ENCODE results near the gene ADGRG6. TPM values are rescaled to one million over a fixed set of nuclear protein-coding genes. Genes with fewer than 3 reads are reported as not detected.

The ADGRG6 gene
- total and polyA plus RNA-seq, 4 donors, result 18.7 to 110 (median 45.7) TPM

GRCh38 chr6:142329486-142330113 is 27.8 kb downstream of the ADGRG6 start:
- DNase-seq (ENCODE audit: low spot score), result no peak
- Histone ChIP-seq H3K27me3 (ENCODE audit: control insufficient read depth in 4 of 4, insufficient read depth in 4 of 4, low read length in 3 of 4) (no peaks in the 10 kb centered on the region), H3K9ac (ENCODE audit: low read depth in 1 of 2, low read length in 2 of 2) (no peak overlapping the region), H3K36me3 (ENCODE audit: control insufficient read depth in 4 of 4, insufficient read depth in 3 of 4, low read depth in 1 of 4, low read length in 3 of 4) (no peaks in the 10 kb centered on the region), H3K27ac (ENCODE audit: low read depth in 1 of 2, low read length in 2 of 2) (no peak overlapping the region), H3K4me1 (ENCODE audit: control insufficient read depth in 4 of 4, insufficient read depth in 4 of 4, low read length in 3 of 4) (peaks cover 5 to 32% (median 14%) of the 10 kb centered on the region in 4 donors), H3K9me3 (ENCODE audit: control insufficient read depth in 4 of 4, low read length in 3 of 4) (no peaks in the 10 kb centered on the region), H3K4me3 (ENCODE audit: low read depth in 1 of 3, low read length in 3 of 3) (no peak overlapping the region)
- 85% methylated on average over 3 of the region's 3 CpGs for WGBS
- TF ChIP-seq GABPA (IDR thresholded peaks at IDR 0.05 in 1 of 2, conservative IDR thresholded peaks at IDR 0.05 in 1 of 2) (no peak), NR2F2 (IDR thresholded peaks at IDR 0.05) (no peak), REST (IDR thresholded peaks at IDR 0.05) (no peak), CTCF (IDR thresholded peaks at IDR 0.05; ENCODE audit: low read depth, low read length, missing input control) (no peak), RAD21 (IDR thresholded peaks at IDR 0.05) (no peak), SP1 (IDR thresholded peaks at IDR 0.05) (no peak), MAX (IDR thresholded peaks at IDR 0.05) (no peak), ZBTB33 (IDR thresholded peaks at IDR 0.05) (no peak), HNF4A (conservative IDR thresholded peaks at IDR 0.05) (no peak), HNF4G (IDR thresholded peaks at IDR 0.05) (no peak), FOXA2 (IDR thresholded peaks at IDR 0.05) (no peak), YY1 (IDR thresholded peaks at IDR 0.05) (no peak), ATF3 (IDR thresholded peaks at IDR 0.05) (no peak), JUND (IDR thresholded peaks at IDR 0.05) (no peak), FOXA1 (IDR thresholded peaks at IDR 0.05) (no peak), TAF1 (conservative IDR thresholded peaks at IDR 0.05) (no peak), RXRA (IDR thresholded peaks at IDR 0.05) (no peak), EGR1 (IDR thresholded peaks at IDR 0.05; ENCODE audit: low read depth in 2 of 2) (no peak)

Measured in liver (tissue), 9 donors.